Spleen (tissue), 11 donors: ENCODE results near the gene NPR2. TPM values are rescaled to one million over a fixed set of nuclear protein-coding genes. Genes with fewer than 3 reads are reported as not detected.

Experiments
- DNase-seq: peaks from one replicate; pipeline ENCODE4 v3.0.0-alpha.2; 2020
- H3K27ac ChIP-seq, 8 donors: fragments of 200-600 bp; sonication (generic) in 7 of 8; 1 replicate in 4 of 8; 2 replicates in 4 of 8; pipeline versions ENCODE4 v1.5.0 to v1.8.0; 2016 to 2021; ENCODE audit warnings: inconsistent platforms in 4 of 8, mild to moderate bottlenecking in 4 of 8, moderate library complexity in 1 of 8
- H3K27me3 ChIP-seq, 7 donors: fragments of 200-600 bp; sonication (generic) in 6 of 7; replicated peaks in 1 of 7; 1 replicate in 4 of 7; 2 replicates in 3 of 7; pipeline versions ENCODE4 v1.5.0 to v1.8.0; 2016 to 2021; ENCODE audit warnings: inconsistent platforms in 3 of 7, mild to moderate bottlenecking in 1 of 7
- H3K36me3 ChIP-seq, 6 donors: fragments of 200-600 bp; sonication (generic) in 5 of 6; 1 replicate in 4 of 6; 2 replicates in 2 of 6; pipeline versions ENCODE4 v1.5.0 to v1.8.0; 2016 to 2021; ENCODE audit warnings: inconsistent platforms in 2 of 6
- H3K4me1 ChIP-seq, 6 donors: fragments of 200-600 bp; sonication (generic) in 5 of 6; 1 replicate in 3 of 6; 2 replicates in 3 of 6; pipeline versions ENCODE4 v1.5.0 to v1.8.0; 2016 to 2021; ENCODE audit warnings: inconsistent platforms in 3 of 6
- H3K4me3 ChIP-seq, 8 donors: fragments of 200-600 bp; sonication (generic) in 7 of 8; 1 replicate in 4 of 8; 2 replicates in 4 of 8; pipeline versions ENCODE4 v1.5.0 to v1.8.0; 2016 to 2021; ENCODE audit warnings: inconsistent platforms in 4 of 8, mild to moderate bottlenecking in 4 of 8, moderate library complexity in 2 of 8
- H3K9me3 ChIP-seq, 8 donors: fragments of 200-600 bp; sonication (generic) in 7 of 8; 1 replicate in 4 of 8; 2 replicates in 4 of 8; pipeline versions ENCODE4 v1.5.0 to v1.8.0; 2016 to 2021; ENCODE audit warnings: inconsistent platforms in 4 of 8
- POLR2A ChIP-seq, 3 donors: fragments of 450-650 bp; IDR thresholded peaks; one replicate each; pipeline ENCODE4 v1.5.1; 2017; ENCODE audit warnings: antibody characterized with exemption in 3 of 3, mild to moderate bottlenecking in 1 of 3
- POLR2AphosphoS5 ChIP-seq, 3 donors: sonication (generic); formaldehyde crosslinking; IDR thresholded peaks; one replicate each; pipeline ENCODE4 v1.5.1; 2017; ENCODE audit warnings: antibody characterized with exemption in 3 of 3
- WGBS, 5 donors: extraction: QIAGEN DNeasy Blood & Tissue Kit in 3 of 5; methylation state at CpG; one replicate each; pipeline versions ENCODE4 v1.1.5 to v1.1.7; 2013 to 2018; 5-methylcytosine and 5-hydroxymethylcytosine counted together
- intact Hi-C: fragments of 100-400 bp; cut with DNase I; formaldehyde crosslinking; loops from one replicate; pipeline ENCODE4 v1.15.0; 2023; ENCODE audit warnings: low total_unique reads
- polyA plus RNA-seq, 3 donors: library from polyadenylated mRNA; stranded (reverse); fragments of 200-250 nt; gene quantifications; one replicate each; pipeline ENCODE4 v1.2.1, GENCODE V29; 2013
- total RNA-seq, 7 donors: library from RNA; depleted of rRNA in 3 of 7; stranded (reverse); fragments of >200 nt in 3 of 7; fragmentation: NEBNext Ultra II Directional in 4 of 7; extraction: Animal tissue kit (Norgen Biotek cat#: 25700) in 4 of 7; gene quantifications; one replicate each; pipeline versions ENCODE4 v1.1.0 to v1.2.1, GENCODE V29; 2016 to 2021
- TF ChIP-seq, protein P1 (sequence below), 11 experiments: fragments of 200-600 bp in 7 of 11; fragments of 450-650 bp in 4 of 11; sonication (generic) in 4 of 11; IDR thresholded peaks in 8 of 11; conservative IDR thresholded peaks in 3 of 11; 1 replicate in 7 of 11; 2 replicates in 4 of 11; pipeline versions ENCODE4 v1.4.0 to v1.8.0; 2016 to 2021; ENCODE audit warnings: antibody characterized with exemption in 11 of 11, inconsistent platforms in 4 of 11, mild to moderate bottlenecking in 1 of 11
- donor health status: healthy with polysubstance abuse.
- donor health status: DM: no; HTN: no; CAD: no; lungs with moderate emphysema.
- donor health status: DM: no; HTN: no; CAD: no.
- donor health status: Bipolar disorder and iron deficiency.
- donor health status: healthy.
- donor health status: DM: no; HTN: no; CAD: no.
- donor health status: DM: yes; HTN: yes; CAD: no.

Gene NPR2
- total and polyA plus RNA-seq, 10 donors = 5.8 to 17.1 (median 7.5) TPM

DNA sequence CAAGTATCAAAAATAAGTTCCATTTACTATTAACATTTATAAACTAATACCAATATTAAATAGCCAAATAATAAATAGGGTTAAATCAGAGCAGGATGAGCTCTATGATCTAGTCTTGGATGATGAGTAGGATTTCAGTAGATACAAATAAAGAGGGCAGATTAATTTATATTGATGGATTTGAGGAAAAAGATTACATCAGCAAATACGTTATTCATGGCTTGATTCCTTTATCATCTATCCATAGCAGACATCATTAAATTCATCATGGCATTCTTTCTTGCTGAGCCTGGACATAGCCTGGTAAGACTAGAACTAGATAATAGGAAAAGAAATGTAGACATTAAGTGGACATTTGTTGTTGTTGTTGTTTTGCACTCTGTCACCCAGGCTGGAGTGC is 23.9 kb upstream of the NPR2 start:
- DNase-seq = no peak
- Histone ChIP-seq H3K27me3 (no peaks in the 10 kb centered on the region), H3K36me3 (peaks cover 0 to 4% (median 0%) of the 10 kb centered on the region in 6 donors), H3K27ac (no peak overlapping the region), H3K4me3 (no peak overlapping the region), H3K9me3 (no peaks in the 10 kb centered on the region), H3K4me1 (peaks cover 3 to 25% (median 21%) of the 10 kb centered on the region in 6 donors)
- WGBS, 5 donors = 82 to 95% (median 88%) methylated on average over 1 of the region's 1 CpG
- no peak for TF ChIP-seq POLR2AphosphoS5 (IDR thresholded peaks at IDR 0.05)
- TF ChIP-seq POLR2A (IDR thresholded peaks at IDR 0.05) = no peak
- TF ChIP-seq, protein P1, sequence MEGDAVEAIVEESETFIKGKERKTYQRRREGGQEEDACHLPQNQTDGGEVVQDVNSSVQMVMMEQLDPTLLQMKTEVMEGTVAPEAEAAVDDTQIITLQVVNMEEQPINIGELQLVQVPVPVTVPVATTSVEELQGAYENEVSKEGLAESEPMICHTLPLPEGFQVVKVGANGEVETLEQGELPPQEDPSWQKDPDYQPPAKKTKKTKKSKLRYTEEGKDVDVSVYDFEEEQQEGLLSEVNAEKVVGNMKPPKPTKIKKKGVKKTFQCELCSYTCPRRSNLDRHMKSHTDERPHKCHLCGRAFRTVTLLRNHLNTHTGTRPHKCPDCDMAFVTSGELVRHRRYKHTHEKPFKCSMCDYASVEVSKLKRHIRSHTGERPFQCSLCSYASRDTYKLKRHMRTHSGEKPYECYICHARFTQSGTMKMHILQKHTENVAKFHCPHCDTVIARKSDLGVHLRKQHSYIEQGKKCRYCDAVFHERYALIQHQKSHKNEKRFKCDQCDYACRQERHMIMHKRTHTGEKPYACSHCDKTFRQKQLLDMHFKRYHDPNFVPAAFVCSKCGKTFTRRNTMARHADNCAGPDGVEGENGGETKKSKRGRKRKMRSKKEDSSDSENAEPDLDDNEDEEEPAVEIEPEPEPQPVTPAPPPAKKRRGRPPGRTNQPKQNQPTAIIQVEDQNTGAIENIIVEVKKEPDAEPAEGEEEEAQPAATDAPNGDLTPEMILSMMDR (IDR thresholded peaks at IDR 0.05 in 8 of 11, conservative IDR thresholded peaks at IDR 0.05 in 3 of 11) = no peak
- intact Hi-C loops = no loop called here

GRCh38 chr9:35769763-35770162 is 21.6 kb upstream of the NPR2 start:
- Histone ChIP-seq H3K9me3 (no peaks in the 10 kb centered on the region), H3K4me3 (no peak overlapping the region), H3K4me1 (peaks cover 3 to 27% (median 22%) of the 10 kb centered on the region in 6 donors), H3K27ac (no peak overlapping the region), H3K36me3 (peaks cover 0 to 5% (median 0%) of the 10 kb centered on the region in 6 donors), H3K27me3 (no peaks in the 10 kb centered on the region)
- intact Hi-C loops = no loop called here
- no peak for DNase-seq
- TF ChIP-seq POLR2A (IDR thresholded peaks at IDR 0.05) = no peak
- TF ChIP-seq, protein P1 (IDR thresholded peaks at IDR 0.05 in 8 of 11, conservative IDR thresholded peaks at IDR 0.05 in 3 of 11) = no peak
- WGBS, 5 donors = 89 to 100% (median 95%) methylated on average over 1 of the region's 1 CpG

- DNase-seq = no peak
- intact Hi-C loops = no loop called here
- Histone ChIP-seq H3K4me3 (no peak overlapping the region), H3K27ac (peak overlapping the region in 6 of 8 donors; percentile 13 to 63 (median 48)), H3K4me1 (peaks cover 9 to 40% (median 32%) of the 10 kb centered on the region in 6 donors), H3K36me3 (peaks cover 0 to 5% (median 0%) of the 10 kb centered on the region in 6 donors), H3K9me3 (no peaks in the 10 kb centered on the region), H3K27me3 (no peaks in the 10 kb centered on the region)
- TF ChIP-seq POLR2AphosphoS5 (IDR thresholded peaks at IDR 0.05) = no peak
- TF ChIP-seq, protein P1 (IDR thresholded peaks at IDR 0.05 in 8 of 11, conservative IDR thresholded peaks at IDR 0.05 in 3 of 11) = no peak
- no peak for TF ChIP-seq POLR2A (IDR thresholded peaks at IDR 0.05)
- WGBS, 5 donors = 34 to 62% (median 36%) methylated on average over 4 of the region's 4 CpGs
These were observed 20.3 kb upstream of the NPR2 start for GRCh38 chr9:35771075-35771433.

GRCh38 chr9:35771534-35771933 is 19.9 kb upstream of the NPR2 start:
- H3K27ac ChIP-seq = peak overlapping the region in 6 of 8 donors; percentile 13 to 63 (median 48)
- intact Hi-C loops = no loop called here
- WGBS, 5 donors = 33 to 59% (median 39%) methylated on average over 1 of the region's 1 CpG
- H3K36me3 ChIP-seq = peaks cover 0 to 5% (median 0%) of the 10 kb centered on the region in 6 donors
- no peak overlapping the region for H3K4me3 ChIP-seq
- H3K27me3 ChIP-seq = no peaks in the 10 kb centered on the region
- TF ChIP-seq POLR2AphosphoS5 (IDR thresholded peaks at IDR 0.05) (no peak), POLR2A (IDR thresholded peaks at IDR 0.05) (no peak)
- TF ChIP-seq, protein P1 (IDR thresholded peaks at IDR 0.05 in 8 of 11, conservative IDR thresholded peaks at IDR 0.05 in 3 of 11) = no peak
- no peak for DNase-seq
- peaks cover 9 to 43% (median 34%) of the 10 kb centered on the region in 6 donors for H3K4me1 ChIP-seq
- no peaks in the 10 kb centered on the region for H3K9me3 ChIP-seq
